Effector memory CD4-positive, alpha-beta T cell (primary cell): ENCODE data around the gene EPC2.
A peak's percentile ranks its signal among the peaks of the same experiment; 100 is the strongest.
"Not testable (repeated sequence)": the region's sequence is repeated elsewhere in the genome, so short reads cannot be mapped to it uniquely, and the experiment has no call there.

Source experiments
- DNase-seq, 3 donors: peaks; one replicate each; pipeline ENCODE4 v3.0.0-alpha.2; 2020
- H3K27ac ChIP-seq: 2 replicates; pipeline ENCODE4 v1.7.0; 2013; ENCODE audit warnings: mild to moderate bottlenecking, low read length, moderate library complexity; ENCODE audit not compliant: insufficient read depth, poor library complexity, severe bottlenecking
- H3K27me3 ChIP-seq: replicated peaks from 2 replicates; pipeline ENCODE4 v1.7.0; 2013; ENCODE audit warnings: mild to moderate bottlenecking, low read length; ENCODE audit not compliant: insufficient read depth, control insufficient read depth, poor library complexity, severe bottlenecking
- H3K36me3 ChIP-seq: 2 replicates; pipeline ENCODE4 v1.7.0; 2013; ENCODE audit warnings: mild to moderate bottlenecking, low read length, moderate library complexity; ENCODE audit not compliant: control insufficient read depth, insufficient read depth
- H3K4me1 ChIP-seq: 2 replicates; pipeline ENCODE4 v1.7.0; 2013; ENCODE audit warnings: low read length, mild to moderate bottlenecking; ENCODE audit not compliant: control insufficient read depth, insufficient read depth, poor library complexity, severe bottlenecking
- H3K4me3 ChIP-seq: 2 replicates; pipeline ENCODE4 v1.7.0; 2013; ENCODE audit warnings: low read length, low read depth, mild to moderate bottlenecking; ENCODE audit not compliant: insufficient read depth, poor library complexity, severe bottlenecking
- H3K9me3 ChIP-seq: 2 replicates; pipeline ENCODE4 v1.7.0; 2013; ENCODE audit warnings: mild to moderate bottlenecking, low read length, moderate library complexity; ENCODE audit not compliant: control insufficient read depth

The EPC2 gene

DNA sequence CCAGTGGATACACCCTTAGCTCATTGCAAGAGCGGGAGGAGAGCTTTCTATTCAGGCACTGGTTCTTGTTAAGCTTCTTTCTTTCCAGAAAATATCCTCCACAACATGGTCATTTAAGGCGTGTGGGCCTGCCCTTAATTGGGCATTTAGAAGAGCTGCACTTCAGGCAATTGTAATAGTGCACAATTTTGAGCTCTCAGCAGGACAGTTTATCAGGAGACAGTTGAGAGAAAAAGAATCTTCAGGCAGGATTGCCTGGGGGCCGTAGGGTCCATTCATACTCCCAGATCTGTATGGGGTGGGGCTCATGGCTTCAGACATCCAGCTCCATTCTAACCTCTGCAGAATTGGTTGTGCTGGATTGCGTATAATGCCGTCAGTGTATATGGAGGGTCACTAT, 6.0 kb upstream of the EPC2 start:
- Histone ChIP-seq H3K27ac (no peak overlapping the region), H3K27me3 (no peaks in the 10 kb centered on the region), H3K4me3 (no peak overlapping the region), H3K4me1 (no peaks in the 10 kb centered on the region), H3K36me3 (no peaks in the 10 kb centered on the region), H3K9me3 (no peaks in the 10 kb centered on the region)
- no peak for DNase-seq

DNA sequence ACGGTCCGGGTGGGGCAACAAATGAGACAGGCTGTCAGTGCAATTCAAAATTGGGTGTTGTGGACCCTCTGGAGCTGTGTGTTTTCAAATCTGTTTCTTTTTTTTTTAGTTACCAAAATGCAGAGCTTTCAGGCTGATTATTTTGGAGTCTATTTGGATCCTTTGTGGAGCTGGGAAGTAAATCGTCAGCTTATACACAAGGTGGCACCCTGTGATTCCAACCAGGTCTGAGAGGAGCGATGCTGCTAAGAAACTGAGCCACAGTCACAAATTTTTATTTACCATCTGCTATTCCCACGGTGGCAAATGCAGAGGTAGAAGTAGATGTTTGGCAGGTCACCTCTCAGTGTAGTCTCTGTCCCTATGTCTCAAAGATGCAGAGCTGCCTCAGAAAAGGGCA, 3.8 kb upstream of the EPC2 start:
- H3K4me1 ChIP-seq = no peaks in the 10 kb centered on the region
- no peak for DNase-seq
- no peaks in the 10 kb centered on the region for H3K36me3 ChIP-seq
- H3K27ac ChIP-seq = no peak overlapping the region
- no peaks in the 10 kb centered on the region for H3K9me3 ChIP-seq
- no peaks in the 10 kb centered on the region for H3K27me3 ChIP-seq
- no peak overlapping the region for H3K4me3 ChIP-seq

DNA sequence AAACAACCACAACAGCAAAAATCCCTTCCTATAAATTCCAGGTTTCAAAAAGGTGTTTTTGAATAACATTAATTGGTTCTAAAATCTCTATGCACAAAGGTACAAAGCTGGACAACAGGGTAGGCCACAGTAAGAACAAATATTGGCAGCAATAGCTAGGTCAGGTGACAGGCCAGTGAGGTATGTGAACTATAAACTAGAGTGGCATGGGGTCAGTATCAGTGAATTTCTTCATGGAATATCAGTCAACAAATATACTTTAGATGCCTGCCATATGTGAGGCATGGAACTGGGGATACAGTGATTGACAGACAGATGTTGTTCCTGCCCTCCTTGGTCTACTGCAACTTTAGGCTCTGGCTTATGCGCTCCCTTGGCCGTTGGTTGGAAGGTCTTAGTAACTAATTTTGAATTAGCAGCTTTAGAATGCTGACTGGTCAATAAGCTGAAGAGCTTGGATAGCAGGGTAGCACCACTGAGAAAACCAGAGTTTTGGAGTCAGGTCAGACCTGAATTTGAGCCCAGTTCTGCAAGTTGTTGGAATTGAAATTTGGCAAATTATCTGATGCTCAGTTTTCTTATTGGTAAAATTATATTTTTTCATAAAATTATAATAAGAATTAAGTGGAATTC, 2.3 kb upstream of the EPC2 start:
- no peak overlapping the region for H3K27ac ChIP-seq
- H3K4me1 ChIP-seq = no peaks in the 10 kb centered on the region
- no peaks in the 10 kb centered on the region for H3K9me3 ChIP-seq
- no peak overlapping the region for H3K4me3 ChIP-seq
- H3K36me3 ChIP-seq = no peaks in the 10 kb centered on the region
- H3K27me3 ChIP-seq = no peaks in the 10 kb centered on the region
- DNase-seq = no peak

DNA sequence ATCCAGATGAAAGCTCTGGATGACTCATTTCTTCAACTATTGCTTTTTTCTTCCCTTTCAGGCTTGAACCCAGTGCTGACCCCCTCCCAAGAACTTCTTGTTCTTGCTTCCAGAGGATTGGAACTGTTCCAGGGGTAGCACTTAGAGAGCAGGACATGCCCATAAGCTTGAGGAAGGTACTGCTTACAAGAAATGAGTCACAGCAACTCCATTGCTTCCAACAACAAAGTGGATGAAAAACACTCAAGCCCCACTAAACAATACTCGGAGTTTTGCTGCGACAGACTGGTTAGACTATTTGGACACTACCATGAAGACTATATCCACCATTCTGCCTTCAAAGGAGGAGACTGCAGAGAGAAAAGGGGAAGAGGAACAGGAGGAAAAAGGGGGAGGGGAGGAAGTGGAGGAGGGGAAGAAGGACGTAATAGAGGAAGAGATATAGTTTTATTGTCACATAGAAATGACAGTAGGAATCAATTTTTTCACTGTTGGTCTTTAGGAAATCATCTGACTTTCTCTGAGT, 1.6 kb upstream of the EPC2 start:
- Histone ChIP-seq H3K36me3 (no peaks in the 10 kb centered on the region), H3K4me1 (no peaks in the 10 kb centered on the region), H3K9me3 (no peaks in the 10 kb centered on the region), H3K4me3 (no peak overlapping the region), H3K27me3 (no peaks in the 10 kb centered on the region), H3K27ac (no peak overlapping the region)
- no peak for DNase-seq

DNA sequence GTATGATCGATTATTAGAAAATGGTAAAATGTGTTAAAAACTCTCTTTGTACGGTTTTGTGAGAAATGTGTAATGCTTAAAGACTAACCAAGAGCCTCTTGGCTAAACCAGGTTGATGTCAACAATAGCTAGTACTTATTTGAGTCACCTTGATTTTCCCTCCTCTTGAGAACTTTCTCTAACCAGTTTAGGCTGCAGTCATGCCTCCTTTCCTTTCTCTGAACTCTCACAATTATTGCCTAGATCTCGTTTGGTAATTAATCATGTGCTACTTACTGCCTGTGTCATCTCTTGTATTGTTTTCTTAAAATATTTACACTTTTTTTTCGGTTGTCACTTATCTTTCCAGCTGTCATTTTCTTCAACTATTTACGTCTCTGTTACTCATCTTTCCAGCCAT, 1.1 kb upstream of the EPC2 start:
- Histone ChIP-seq H3K27ac (no peak overlapping the region), H3K4me1 (peaks cover under 1% of the 10 kb centered on the region), H3K27me3 (no peaks in the 10 kb centered on the region), H3K4me3 (peak overlapping the region; percentile 97), H3K9me3 (no peaks in the 10 kb centered on the region), H3K36me3 (no peaks in the 10 kb centered on the region)
- DNase-seq = no peak

DNA sequence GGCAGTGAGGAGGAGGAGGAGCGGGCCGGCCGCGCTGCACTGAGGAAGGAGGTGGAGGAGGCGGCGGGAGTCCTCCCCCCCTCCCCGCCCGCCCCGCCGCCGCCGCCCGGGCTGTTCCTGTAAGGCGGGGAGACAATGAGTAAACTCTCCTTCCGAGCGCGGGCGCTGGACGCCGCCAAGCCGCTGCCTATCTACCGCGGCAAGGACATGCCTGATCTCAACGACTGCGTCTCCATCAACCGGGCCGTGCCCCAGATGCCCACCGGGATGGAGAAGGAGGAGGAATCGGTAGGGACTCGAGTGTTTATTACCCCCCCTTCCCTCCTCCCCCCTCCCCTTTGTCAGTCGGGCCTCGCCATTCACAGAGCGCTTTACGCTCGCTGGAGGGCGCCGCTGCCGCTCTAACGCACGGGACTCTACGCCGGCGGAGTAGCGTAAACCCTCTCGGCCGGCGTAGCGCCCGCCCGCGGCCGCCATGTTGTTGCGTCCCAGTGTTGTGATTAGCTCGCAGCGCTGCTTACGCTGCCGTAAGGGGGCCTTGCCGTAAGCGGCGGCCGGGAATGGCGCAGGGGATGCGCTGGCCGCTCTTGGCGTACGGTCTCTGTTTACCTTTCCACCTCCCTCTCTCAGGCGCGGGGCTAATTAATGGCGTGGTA, 460 bp downstream of the EPC2 start:
- H3K27ac ChIP-seq = peak overlapping the region; percentile 97
- H3K9me3 ChIP-seq = no peaks in the 10 kb centered on the region
- peaks cover 15% of the 10 kb centered on the region for H3K4me1 ChIP-seq

DNA sequence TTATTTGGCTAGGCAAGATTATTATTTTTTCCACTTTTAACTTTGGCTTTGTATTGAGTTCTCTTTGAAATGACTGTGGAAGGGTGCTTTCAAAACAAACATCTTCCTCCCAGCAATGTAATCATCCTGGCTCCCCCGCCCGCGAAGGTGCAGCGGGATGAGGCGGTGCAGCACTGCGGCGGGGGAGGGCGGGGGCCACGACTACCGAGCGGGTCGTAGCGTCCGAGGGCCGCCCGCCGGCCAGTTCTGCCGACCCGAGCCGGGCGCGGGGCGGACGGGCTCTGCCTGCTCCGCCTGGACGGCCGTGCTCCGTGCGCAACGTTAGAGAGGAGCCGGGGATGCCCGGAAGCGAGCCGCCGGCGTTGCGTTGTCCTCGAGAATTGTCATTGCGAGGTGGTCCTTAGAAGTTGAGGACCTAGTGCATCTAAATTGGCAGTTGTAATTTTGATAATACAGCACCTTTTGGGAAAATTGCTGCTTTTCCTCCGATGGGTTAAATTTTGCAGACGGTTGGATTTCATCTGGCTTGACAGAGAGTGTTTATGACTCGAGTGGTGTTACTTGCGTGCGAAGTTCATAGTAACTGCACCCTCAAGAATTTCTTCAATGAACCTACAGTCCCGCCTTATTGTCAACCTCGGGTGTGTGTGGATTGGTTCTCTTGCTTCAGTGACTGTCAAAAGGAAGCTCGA, 1.1 kb downstream of the EPC2 start:
- Histone ChIP-seq H3K9me3 (no peaks in the 10 kb centered on the region), H3K4me3 (peak overlapping the region; percentile 97), H3K36me3 (no peaks in the 10 kb centered on the region), H3K27ac (peak overlapping the region; percentile 97), H3K27me3 (no peaks in the 10 kb centered on the region), H3K4me1 (peaks cover 15% of the 10 kb centered on the region)
- DNase-seq = peak; percentile 53 to 70 (median 61)

More for the DNA sequence above, 460 bp downstream of the EPC2 start:
- Histone ChIP-seq H3K27me3 (no peaks in the 10 kb centered on the region), H3K4me3 (peak overlapping the region; percentile 97), H3K36me3 (no peaks in the 10 kb centered on the region)
- DNase-seq = peak; percentile 89

DNA sequence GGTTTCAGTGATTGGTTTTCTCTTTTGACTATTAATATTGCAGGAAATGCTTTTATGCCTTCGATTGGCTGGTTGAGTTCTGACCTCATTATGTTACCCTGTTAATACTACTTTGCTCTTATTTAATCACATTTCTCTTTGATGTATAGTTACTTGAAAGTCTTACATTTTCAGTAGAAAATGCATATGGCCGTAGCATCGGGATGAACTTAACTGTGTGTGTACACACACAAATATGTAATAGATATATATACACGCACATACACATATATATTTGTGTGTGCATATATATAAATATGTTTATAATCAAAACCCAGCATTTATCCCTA, 1.6 kb downstream of the EPC2 start:
- no peaks in the 10 kb centered on the region for H3K36me3 ChIP-seq
- H3K27ac ChIP-seq = peak overlapping the region; percentile 29
- no peak for DNase-seq
- no peaks in the 10 kb centered on the region for H3K27me3 ChIP-seq
- H3K4me3 ChIP-seq = peak overlapping the region; percentile 97
- H3K4me1 ChIP-seq = peaks cover 15% of the 10 kb centered on the region
- no peaks in the 10 kb centered on the region for H3K9me3 ChIP-seq

DNA sequence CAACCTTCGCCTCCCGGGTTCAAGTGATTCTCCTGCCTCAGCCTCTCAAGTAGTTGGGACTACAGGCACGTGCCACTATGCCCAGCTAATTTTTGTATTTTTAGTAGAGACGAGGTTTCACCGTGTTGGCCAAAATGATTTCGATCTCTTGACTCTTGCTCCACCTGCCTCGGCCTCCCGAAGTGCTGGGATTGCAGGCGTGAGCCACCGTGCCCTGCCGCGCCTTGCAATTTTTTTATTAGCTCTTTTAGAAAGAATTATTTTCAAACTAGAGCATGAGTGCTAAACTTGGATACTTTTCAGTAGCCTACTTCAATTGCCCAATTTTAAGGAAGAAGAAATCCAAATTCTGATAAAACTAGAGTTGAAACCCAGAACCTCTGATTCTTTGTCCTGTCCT, 3.2 kb downstream of the EPC2 start:
- H3K9me3 ChIP-seq, H3K4me3 ChIP-seq, H3K27ac ChIP-seq, H3K27me3 ChIP-seq, DNase-seq, H3K36me3 ChIP-seq: not testable (repeated sequence)
- peaks cover 15% of the 10 kb centered on the region for H3K4me1 ChIP-seq

DNA sequence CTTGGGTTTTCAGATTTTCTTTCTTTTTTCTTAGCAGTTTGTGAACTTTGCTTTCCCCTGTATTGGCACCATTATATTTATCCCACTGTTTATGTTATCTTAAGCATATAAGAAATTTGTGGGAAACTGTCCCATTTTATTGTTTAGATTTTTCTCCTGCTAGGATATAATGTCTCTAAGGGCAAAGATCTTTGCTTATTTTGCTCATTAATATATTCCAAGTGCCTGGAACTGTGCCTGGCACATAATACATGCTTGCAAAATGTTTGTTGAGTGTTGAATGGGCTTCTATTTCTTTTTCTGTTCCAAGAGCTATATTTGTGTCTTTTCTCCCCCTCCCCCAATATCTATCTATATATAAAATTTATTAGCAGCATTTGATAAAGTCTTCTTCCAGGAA, 5.4 kb downstream of the EPC2 start:
- H3K27ac ChIP-seq = no peak overlapping the region
- DNase-seq = no peak
- no peaks in the 10 kb centered on the region for H3K27me3 ChIP-seq
- no peaks in the 10 kb centered on the region for H3K9me3 ChIP-seq
- H3K4me3 ChIP-seq = no peak overlapping the region
- peaks cover 17% of the 10 kb centered on the region for H3K4me1 ChIP-seq
- no peaks in the 10 kb centered on the region for H3K36me3 ChIP-seq
